Esophagus squamous epithelium (tissue), 5 donors: Measurements from ENCODE around the gene TBCK. TPM values are rescaled to one million over a fixed set of nuclear protein-coding genes. Genes with fewer than 3 reads are reported as not detected.

Experiments
- DNase-seq: peaks from one replicate; lab custom pipeline; 2025; lab: John Stamatoyannopoulos, UW
- H3K27ac ChIP-seq, 4 donors: fragments of 200-600 bp; sonication (generic); one replicate each; pipeline ENCODE4 v1.5.1; 2016 to 2019; ENCODE audit warnings: mild to moderate bottlenecking in 1 of 4
- H3K27me3 ChIP-seq, 4 donors: fragments of 200-600 bp; sonication (generic); 1 replicate in 3 of 4; 2 replicates in 1 of 4; pipeline versions ENCODE4 v1.5.1 to v1.6.0; 2017 to 2021; ENCODE audit warnings: antibody characterized with exemption in 1 of 4
- H3K36me3 ChIP-seq, 3 donors: fragments of 200-600 bp; sonication (generic); one replicate each; pipeline ENCODE4 v1.5.1; 2016 to 2019
- H3K4me1 ChIP-seq, 3 donors: fragments of 200-600 bp; sonication (generic); one replicate each; pipeline ENCODE4 v1.5.1; 2017 to 2019
- H3K4me3 ChIP-seq, 4 donors: fragments of 200-600 bp; sonication (generic); 1 replicate in 3 of 4; 2 replicates in 1 of 4; pipeline ENCODE4 v1.5.1; 2016 to 2019; ENCODE audit warnings: mild to moderate bottlenecking in 2 of 4, moderate library complexity in 1 of 4
- H3K9me3 ChIP-seq, 3 donors: fragments of 200-600 bp; sonication (generic); one replicate each; pipeline ENCODE4 v1.5.1; 2016 to 2019
- CTCF ChIP-seq, 6 experiments: fragments of 450-650 bp in 4 of 6; fragments of 200-600 bp in 2 of 6; sonication (generic) in 2 of 6; IDR thresholded peaks; one replicate each; pipeline ENCODE4 v1.5.1; 2016 to 2019; ENCODE audit warnings: antibody characterized with exemption in 6 of 6, mild to moderate bottlenecking in 4 of 6, moderate library complexity in 4 of 6
- POLR2A ChIP-seq, 4 donors: fragments of 450-650 bp; IDR thresholded peaks; one replicate each; pipeline ENCODE4 v1.6.1; 2017; ENCODE audit warnings: antibody characterized with exemption in 4 of 4, mild to moderate bottlenecking in 4 of 4, moderate library complexity in 3 of 4
- WGBS, 2 donors: methylation state at CpG; one replicate each; pipeline ENCODE4 v1.1.5; 2018; 5-methylcytosine and 5-hydroxymethylcytosine counted together
- intact Hi-C: fragments of 100-400 bp; cut with DNase I; formaldehyde crosslinking; loops from one replicate; pipeline ENCODE4 v1.15.0; 2022
- total RNA-seq, 4 donors: library from RNA; depleted of rRNA; stranded (reverse); fragments of >200 nt; gene quantifications; one replicate each; pipeline ENCODE4 v1.1.0, GENCODE V29; 2016
- donor health status: DM: yes; HTN: yes; CAD: no.

TBCK gene
- total RNA-seq, 4 donors from 2014 or later: 14.2 to 29.8 (median 16.9) TPM

- intact Hi-C loops: no loop called here
- no peak overlapping the region for H3K4me3 ChIP-seq
- no peaks in the 10 kb centered on the region for H3K9me3 ChIP-seq
- no peaks in the 10 kb centered on the region for H3K36me3 ChIP-seq
- no peak for TF ChIP-seq CTCF (IDR thresholded peaks at IDR 0.05)
- H3K27me3 ChIP-seq: no peaks in the 10 kb centered on the region
- no peak overlapping the region for H3K27ac ChIP-seq
- H3K4me1 ChIP-seq: peaks cover 0 to 3% (median 0%) of the 10 kb centered on the region in 3 donors
- DNase-seq: no peak
Measured at GRCh38 chr4:106019771-106020170, 296.2 kb downstream of the TBCK start.

GRCh38 chr4:106017975-106018374 lies 298.0 kb downstream of the TBCK start:
- no peaks in the 10 kb centered on the region for H3K9me3 ChIP-seq
- no peak overlapping the region for H3K4me3 ChIP-seq
- H3K4me1 ChIP-seq: peaks cover 0 to 3% (median 0%) of the 10 kb centered on the region in 3 donors
- no peak overlapping the region for H3K27ac ChIP-seq
- no peaks in the 10 kb centered on the region for H3K27me3 ChIP-seq
- 60 to 68% methylated on average over 5 of the region's 5 CpGs for WGBS, 2 donors
- no peak for DNase-seq
- TF ChIP-seq CTCF (IDR thresholded peaks at IDR 0.05) (no peak), POLR2A (IDR thresholded peaks at IDR 0.05) (no peak)
- intact Hi-C loops: no loop called here
- no peaks in the 10 kb centered on the region for H3K36me3 ChIP-seq

GRCh38 chr4:106011387-106011786 lies 304.6 kb downstream of the TBCK start:
- no peak for DNase-seq
- Histone ChIP-seq H3K4me1 (no peaks in the 10 kb centered on the region), H3K4me3 (no peak overlapping the region), H3K27ac (no peak overlapping the region), H3K27me3 (no peaks in the 10 kb centered on the region), H3K9me3 (peaks cover 0 to 17% (median 7%) of the 10 kb centered on the region in 3 donors), H3K36me3 (no peaks in the 10 kb centered on the region)
- intact Hi-C loops: no loop called here
- WGBS, 2 donors: 83 to 100% methylated on average over 1 of the region's 1 CpG
- TF ChIP-seq POLR2A (IDR thresholded peaks at IDR 0.05) (no peak), CTCF (IDR thresholded peaks at IDR 0.05) (no peak)

GRCh38 chr4:106010761-106011160 lies 305.2 kb downstream of the TBCK start:
- intact Hi-C loops: no loop called here
- no peak for TF ChIP-seq POLR2A (IDR thresholded peaks at IDR 0.05)
- no peak for TF ChIP-seq CTCF (IDR thresholded peaks at IDR 0.05)
- H3K4me1 ChIP-seq: no peaks in the 10 kb centered on the region
- H3K9me3 ChIP-seq: peaks cover 0 to 17% (median 7%) of the 10 kb centered on the region in 3 donors
- no peak overlapping the region for H3K27ac ChIP-seq
- H3K36me3 ChIP-seq: no peaks in the 10 kb centered on the region
- no peak overlapping the region for H3K4me3 ChIP-seq
- no peaks in the 10 kb centered on the region for H3K27me3 ChIP-seq
- WGBS, 2 donors: 93 to 94% methylated on average over 2 of the region's 2 CpGs
- DNase-seq: no peak

- Histone ChIP-seq H3K27ac (no peak overlapping the region), H3K4me1 (no peaks in the 10 kb centered on the region), H3K4me3 (no peak overlapping the region), H3K9me3 (no peaks in the 10 kb centered on the region), H3K27me3 (no peaks in the 10 kb centered on the region), H3K36me3 (no peaks in the 10 kb centered on the region)
- 70 to 78% methylated on average over 2 of the region's 2 CpGs for whole genome bisulfite sequencing, 2 donors
- no peak for DNase-seq
- intact Hi-C loops: no loop called here
- no peak for TF ChIP-seq CTCF (IDR thresholded peaks at IDR 0.05)
- TF ChIP-seq POLR2A (IDR thresholded peaks at IDR 0.05): no peak
Measured at GRCh38 chr4:106002994-106003393, 313.0 kb downstream of the TBCK start.
